ENCODE data around the gene ZNF275.
"Not testable (repeated sequence)": the region's sequence is repeated elsewhere in the genome, so short reads cannot be mapped to it uniquely, and the experiment has no call there.

The ZNF275 gene

DNA sequence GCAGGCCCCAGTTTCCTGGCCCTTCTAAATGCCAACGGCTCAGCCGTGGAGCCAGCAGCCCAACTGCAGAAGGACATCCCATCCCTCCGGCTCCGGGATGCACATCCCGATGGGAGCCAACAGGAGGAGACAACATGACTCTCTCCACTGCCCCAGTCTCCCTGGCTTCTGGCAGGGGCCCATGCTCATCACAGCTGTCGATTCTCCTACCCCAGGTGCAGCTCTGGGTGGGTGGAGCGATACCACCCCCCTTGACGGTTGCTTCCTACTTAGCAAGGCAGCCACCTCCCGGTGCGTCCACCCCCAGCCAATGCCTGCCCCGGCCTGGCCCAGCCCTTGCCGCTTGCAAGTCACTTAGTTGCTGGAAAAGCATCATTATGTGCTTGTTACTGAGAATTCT is 19.5 kb downstream of the ZNF275 start:
- no peak for DNase-seq (ENCODE audit: low read depth in 2 of 3, low spot score in 1 of 3)

DNA sequence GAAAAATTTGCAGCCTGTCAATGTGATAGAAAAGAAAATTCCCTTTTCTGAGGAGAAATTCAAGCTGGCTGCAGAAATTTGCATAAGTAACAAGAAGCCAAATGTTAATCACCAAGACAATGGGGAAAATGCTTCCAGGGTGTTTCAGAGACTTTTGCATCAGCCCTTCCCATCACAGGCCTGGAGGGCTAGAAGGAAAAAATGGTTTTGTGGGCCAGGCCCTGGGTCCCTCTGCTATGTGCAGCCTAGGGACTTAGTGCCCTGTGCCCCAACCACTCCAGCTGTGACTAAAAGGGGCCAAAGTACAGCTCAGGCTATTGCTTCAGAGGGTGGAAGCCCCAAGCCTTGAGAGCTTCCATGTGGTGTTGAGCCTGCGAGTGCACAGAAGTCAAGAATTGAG is 23.9 kb downstream of the ZNF275 start:
- DNase-seq (ENCODE audit: low read depth in 2 of 3, low spot score in 1 of 3) = no peak

- DNase-seq (ENCODE audit: low read depth in 2 of 3, low spot score in 1 of 3) = no peak
Observed at GRCh38 chrX:153361781-153362397, 27.9 kb downstream of the ZNF275 start.

DNA sequence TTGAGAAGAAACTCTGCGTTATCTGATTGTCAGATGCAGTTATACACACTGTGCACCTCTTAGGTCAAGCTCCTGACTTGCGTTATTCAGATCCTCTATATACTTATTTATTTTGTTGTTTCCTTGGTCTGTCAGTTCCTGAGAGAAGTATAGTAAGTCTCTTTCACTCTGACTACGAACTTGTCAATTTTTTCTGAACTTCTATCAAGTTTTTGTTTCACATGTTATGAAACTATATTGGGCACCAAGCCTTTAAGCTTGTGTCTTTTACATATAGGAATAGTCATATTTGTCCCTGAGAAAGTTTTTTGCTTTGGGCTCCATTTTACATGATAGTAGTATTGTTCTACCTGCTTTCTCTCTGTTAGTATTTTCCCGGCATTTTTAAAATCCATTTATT is 31.7 kb downstream of the ZNF275 start:
- no peak for DNase-seq (ENCODE audit: low read depth in 2 of 3, low spot score in 1 of 3)

GRCh38 chrX:153366119-153366518 is 32.2 kb downstream of the ZNF275 start:
- no peak for DNase-seq (ENCODE audit: low read depth in 2 of 3, low spot score in 1 of 3)

DNA sequence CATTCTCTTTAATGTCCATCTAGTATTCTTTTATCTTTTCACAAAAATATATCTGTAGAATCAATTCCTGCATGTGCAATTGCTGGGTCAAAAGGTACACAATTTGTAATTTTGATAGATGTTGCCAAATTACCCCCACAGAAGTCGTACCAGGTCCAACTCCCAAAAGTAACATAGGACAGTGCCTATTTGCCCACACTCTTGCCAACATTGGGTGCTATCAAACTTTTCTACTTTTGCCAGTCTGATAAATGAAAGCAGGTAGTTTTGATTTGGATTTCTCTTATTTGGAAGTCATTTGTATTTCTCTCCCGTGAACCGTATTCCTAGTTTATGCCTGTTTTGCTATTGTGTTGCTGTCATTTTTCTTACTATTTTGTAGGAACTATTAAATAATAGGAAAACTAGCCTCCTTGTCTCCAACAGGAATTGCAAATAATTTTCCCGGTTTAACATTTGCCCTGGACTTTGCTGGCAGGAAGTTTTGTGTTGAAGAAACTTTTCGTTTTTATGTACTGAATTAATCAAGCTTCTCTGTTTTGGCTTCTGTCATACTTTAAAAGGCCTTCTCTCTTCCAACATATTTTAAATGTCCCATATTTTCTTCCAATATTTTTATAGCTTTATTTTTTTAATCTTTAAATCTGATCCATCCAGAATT is 33.1 kb downstream of the ZNF275 start:
- DNase-seq (ENCODE audit: low read depth in 2 of 3, low spot score in 1 of 3) = no peak

DNA sequence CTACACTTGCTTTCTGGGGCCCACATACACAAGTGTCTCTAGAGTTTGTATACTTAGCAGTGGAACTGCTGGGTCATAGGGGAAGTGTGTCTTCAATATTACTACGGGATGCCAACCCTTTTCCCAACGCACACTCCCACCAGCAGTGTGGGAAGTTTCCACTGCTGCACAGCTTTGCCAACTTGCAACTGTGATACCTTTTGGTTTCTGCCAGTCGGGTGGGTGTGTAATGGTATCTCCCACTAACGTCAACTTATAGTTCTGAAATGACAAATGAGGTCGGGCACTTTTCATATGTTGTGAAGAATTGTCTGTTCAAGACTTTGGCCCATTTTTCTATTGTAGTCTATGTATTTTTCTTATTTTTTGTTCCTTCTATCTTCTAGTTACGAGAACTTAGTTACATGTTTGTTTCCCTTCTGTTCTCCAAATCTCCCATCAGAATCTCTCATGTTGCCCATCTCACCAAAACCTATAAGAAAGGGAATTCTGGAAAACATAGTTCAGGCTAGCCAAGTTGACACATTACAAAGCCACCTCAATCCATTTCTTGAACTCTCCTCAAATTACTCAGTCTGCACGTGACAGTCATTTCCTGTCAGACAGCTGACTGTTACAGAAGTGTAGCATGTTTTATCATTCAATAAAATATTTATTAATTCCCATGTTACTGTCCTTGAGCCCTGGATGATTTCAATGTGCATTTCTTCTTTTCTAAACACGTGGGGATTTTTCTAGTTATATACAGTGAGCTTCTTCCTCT is 36.5 kb downstream of the ZNF275 start:
- DNase-seq (ENCODE audit: low read depth in 2 of 3, low spot score in 1 of 3) = no peak

DNA sequence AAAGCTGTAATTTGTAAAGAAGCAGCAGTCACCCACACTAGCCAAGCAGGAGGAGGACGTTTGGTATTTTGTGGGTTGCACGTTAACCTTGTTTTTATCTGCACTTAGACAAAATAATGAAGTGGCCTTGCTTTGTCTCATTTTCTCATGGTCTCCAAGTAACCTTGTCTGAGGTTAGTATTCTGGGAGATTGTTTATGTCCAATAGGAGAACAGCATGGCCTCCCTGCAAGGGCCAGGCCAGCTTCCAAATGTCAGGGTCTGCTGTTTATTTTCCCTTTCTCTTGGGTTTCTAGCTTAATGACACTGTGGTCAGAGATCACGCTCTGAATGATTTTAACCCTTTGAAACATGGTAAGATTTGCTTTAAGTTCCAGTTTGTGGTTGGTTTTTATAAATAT is 37.3 kb downstream of the ZNF275 start:
- DNase-seq (ENCODE audit: low read depth in 2 of 3, low spot score in 1 of 3) = no peak

- no peak for DNase-seq (ENCODE audit: low read depth in 2 of 3, low spot score in 1 of 3)
Observed at GRCh38 chrX:153372949-153373348, 39.0 kb downstream of the ZNF275 start.

DNA sequence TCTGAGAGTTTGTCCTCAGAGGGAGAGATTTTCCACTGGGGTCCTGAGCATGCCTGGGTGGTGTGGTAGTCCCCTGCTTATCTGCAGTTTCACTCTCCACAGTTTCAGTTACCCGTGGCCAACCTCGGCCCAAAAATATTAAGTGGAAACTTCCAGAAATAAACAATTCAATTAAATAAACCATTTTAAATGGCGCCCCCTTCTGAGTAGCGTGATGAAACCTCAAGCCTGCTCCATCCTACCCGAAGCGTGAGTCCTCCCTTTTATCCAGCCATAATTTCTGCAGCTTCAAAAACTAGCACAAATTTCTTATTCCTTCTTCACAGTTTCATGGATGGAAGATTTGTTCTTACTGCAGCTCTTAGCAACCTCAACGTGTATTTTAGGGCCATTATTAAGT is 40.5 kb downstream of the ZNF275 start:
- no peak for DNase-seq (ENCODE audit: low read depth in 2 of 3, low spot score in 1 of 3)

DNA sequence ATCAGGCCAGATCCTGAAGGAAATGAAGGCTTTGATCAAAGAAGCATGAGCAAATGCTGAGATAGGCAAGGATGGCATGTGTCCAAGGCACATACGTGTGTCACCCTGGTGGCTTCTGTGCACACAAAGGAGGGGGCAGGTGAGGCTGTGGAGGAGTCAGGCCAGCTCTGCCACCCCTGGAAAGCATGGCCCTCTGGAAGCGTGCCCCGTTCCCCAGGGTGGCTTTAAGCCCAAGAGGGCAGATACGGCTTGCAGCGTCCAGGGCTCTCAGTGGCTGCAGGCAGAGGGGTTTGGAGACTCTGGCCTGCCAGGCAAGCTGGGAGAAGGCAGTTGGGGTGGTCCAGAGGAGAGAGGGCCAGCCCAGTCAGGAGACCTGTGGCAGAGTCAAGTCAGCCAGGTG is 41.6 kb downstream of the ZNF275 start:
- no peak for DNase-seq (ENCODE audit: low read depth in 2 of 3, low spot score in 1 of 3)

DNA sequence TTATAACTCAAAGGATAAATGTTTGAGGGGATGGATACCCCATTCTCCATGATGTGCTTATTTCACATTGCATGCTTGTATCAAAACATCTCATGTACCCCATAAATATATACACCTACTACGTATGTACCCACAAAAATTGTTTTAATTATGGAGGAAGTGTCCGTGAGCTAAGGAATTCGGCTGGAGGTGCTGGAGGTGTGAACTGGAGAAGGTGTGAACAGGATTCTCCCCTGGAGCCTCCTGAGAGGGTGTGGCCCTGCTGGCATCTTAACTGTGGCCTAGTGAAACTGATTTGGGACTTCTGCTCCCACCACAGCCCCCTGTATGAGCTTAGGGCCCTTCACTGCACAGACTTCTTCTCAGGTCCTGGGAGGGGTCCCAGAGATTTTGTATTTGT is 43.8 kb downstream of the ZNF275 start:
- DNase-seq (ENCODE audit: low read depth in 2 of 3, low spot score in 1 of 3) = no peak

GRCh38 chrX:153378607-153379006 is 44.7 kb downstream of the ZNF275 start:
- no peak for DNase-seq (ENCODE audit: low read depth in 2 of 3, low spot score in 1 of 3)

- no peak for DNase-seq (ENCODE audit: low read depth in 2 of 3, low spot score in 1 of 3)
Observed at GRCh38 chrX:153379508-153379907, 45.6 kb downstream of the ZNF275 start.

DNA sequence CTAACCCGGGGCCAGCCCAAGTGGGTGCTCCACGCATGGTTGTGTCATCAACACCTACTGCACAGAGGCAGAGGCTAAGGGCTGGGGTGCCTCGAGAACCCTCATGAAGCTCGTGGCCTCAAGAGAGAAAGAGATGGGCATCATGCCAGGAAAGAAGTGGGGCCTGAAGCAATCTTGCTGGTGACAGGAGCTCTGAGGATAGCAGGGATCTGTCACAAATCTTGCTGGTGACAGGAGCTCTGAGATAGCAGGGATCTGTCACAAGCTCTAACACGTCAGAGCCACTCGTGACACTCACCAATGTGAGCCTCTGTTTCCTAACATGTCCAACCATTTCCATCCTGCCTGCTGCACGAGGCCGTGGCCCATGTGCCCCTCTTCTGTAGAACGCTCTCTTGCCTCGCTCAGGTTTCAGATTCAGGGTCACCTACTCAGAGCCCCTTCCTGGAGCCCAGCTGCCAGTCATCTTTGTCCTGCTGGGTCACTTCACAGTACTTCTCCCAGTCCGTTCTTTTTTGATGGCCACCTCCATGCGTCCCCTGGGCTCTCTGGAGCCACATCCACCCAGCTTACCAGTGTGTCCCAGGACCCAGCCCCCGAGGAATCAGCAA is 46.1 kb downstream of the ZNF275 start:
- no peak for DNase-seq (ENCODE audit: low read depth in 2 of 3, low spot score in 1 of 3)

GRCh38 chrX:153380691-153381090 is 46.7 kb downstream of the ZNF275 start:
- DNase-seq (ENCODE audit: low read depth in 2 of 3, low spot score in 1 of 3) = no peak

DNA sequence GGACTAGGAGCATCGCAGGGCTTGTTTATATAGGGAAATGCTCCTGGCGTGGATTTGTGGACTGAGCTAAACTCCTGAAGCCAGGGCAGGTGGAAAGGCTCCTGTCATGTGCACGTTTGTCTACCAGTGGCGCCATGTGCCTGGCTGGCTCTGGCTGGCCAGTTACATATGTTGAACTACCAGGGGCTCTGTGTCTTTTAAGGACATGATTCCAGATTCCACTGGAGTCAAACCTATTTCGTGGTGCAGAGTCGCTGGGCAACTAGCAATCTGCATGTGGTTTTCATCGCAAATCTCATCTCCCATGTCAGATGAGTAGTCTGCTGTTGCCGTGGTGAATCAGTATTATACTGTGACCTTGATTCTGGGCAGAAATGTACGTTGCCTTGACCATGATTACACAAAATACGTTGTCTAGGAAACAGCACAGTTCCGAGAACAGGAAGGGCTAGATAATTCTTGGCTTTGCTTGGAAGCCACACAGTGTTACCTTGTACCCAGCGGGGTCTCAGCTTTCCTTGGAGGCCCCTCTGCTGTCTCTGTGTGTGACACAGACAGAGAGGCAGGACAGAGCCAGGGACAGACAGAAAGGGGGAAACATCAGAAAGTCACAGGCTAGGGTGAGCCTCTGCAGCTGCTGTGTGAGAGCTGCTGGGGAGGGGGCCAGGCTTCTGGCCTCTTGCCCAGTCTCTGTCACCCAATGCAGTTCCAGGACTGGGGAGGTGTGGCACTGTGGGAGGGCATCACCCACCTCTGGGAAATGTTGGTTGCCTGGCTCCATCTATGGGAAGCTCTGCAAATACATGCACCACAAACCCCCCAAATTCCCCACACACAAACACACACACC is 48.0 kb downstream of the ZNF275 start:
- DNase-seq (ENCODE audit: low read depth in 2 of 3, low spot score in 1 of 3) = peak in 1 of 3 donors; percentile 9

- no peak for DNase-seq (ENCODE audit: low read depth in 2 of 3, low spot score in 1 of 3)
Observed at GRCh38 chrX:153382563-153383482, 48.9 kb downstream of the ZNF275 start.

- no peak for DNase-seq (ENCODE audit: low read depth in 2 of 3, low spot score in 1 of 3)
Observed at GRCh38 chrX:153384390-153384789, 50.4 kb downstream of the ZNF275 start.

DNA sequence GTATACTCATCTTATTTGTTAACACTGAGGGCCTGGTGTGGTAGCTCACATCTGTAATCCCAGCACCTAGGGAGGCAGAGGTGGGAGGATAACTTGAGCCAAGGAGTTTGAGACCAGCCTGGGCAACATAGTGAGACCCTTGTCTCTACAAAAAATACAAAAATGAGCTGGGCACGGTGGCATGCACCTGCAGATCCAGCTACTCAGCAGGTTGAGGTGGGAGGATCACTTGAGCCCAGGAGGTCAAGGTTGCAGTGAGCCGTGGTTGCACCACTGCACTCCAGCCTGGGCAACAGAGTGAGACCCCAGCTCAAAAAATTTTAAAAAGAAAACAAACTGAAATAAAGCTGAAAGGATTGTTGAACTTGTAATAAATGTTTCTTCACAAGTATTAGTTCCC is 51.0 kb downstream of the ZNF275 start:
- not testable (repeated sequence) for DNase-seq (ENCODE audit: low read depth in 2 of 3, low spot score in 1 of 3)
